B cell (primary cell): ENCODE results near the gene RERE. TPM values are rescaled to one million over a fixed set of nuclear protein-coding genes. Genes with fewer than 3 reads are reported as not detected.

ENCODE experiments used
- ATAC-seq: fragments of 200-7000 bp; cut with Tn5 transposase; one replicate; pipeline ENCODE4 v1.10.0; 2021; ENCODE audit warnings: low read depth, mild to moderate bottlenecking, moderate number of reproducible peaks, moderate library complexity
- CTCF ChIA-PET: fragments of 350-600 bp; sonication (Branson Sonifier 250); formaldehyde crosslinking; loops from one replicate; lab custom pipeline; 2021; ENCODE audit warnings: antibody characterized with exemption, inconsistent platforms; lab: Charles Lee
- POLR2A ChIA-PET: fragments of 350-600 bp; sonication (Branson Sonifier 250); formaldehyde crosslinking; loops from one replicate; lab custom pipeline; 2021; ENCODE audit warnings: antibody characterized with exemption; lab: Charles Lee
- DNase-seq: peaks from one replicate; pipeline ENCODE4 v3.0.0; 2013
- H2AFZ ChIP-seq: 2 replicates; pipeline ENCODE4 v1.6.1; 2012; ENCODE audit warnings: mild to moderate bottlenecking, low read depth, low read length; ENCODE audit not compliant: insufficient read depth, poor library complexity, severe bottlenecking
- H3K27ac ChIP-seq, 2 donors: 1 replicate in 1 of 2; 2 replicates in 1 of 2; pipeline ENCODE4 v1.5.1; 2012 to 2013; ENCODE audit warnings: low read length in 2 of 2, mild to moderate bottlenecking in 2 of 2, moderate library complexity in 1 of 2
- H3K27me3 ChIP-seq, 4 experiments: fragments of 200-600 bp in 1 of 4; sonication (generic) in 1 of 4; replicated peaks in 1 of 4; 1 replicate in 2 of 4; 2 replicates in 2 of 4; pipeline versions ENCODE4 v1.6.1 to v1.7.0; 2013 to 2016; ENCODE audit warnings: low read length in 3 of 4, mild to moderate bottlenecking in 2 of 4, mixed read lengths in 1 of 4, moderate library complexity in 1 of 4; ENCODE audit not compliant: insufficient read depth in 4 of 4, control insufficient read depth in 3 of 4; ENCODE audit errors: control extremely low read depth in 1 of 4
- H3K36me3 ChIP-seq, 2 experiments: replicated peaks in 1 of 2; 1 replicate in 1 of 2; 2 replicates in 1 of 2; pipeline versions ENCODE4 v1.6.1 to v1.7.1; 2013; ENCODE audit warnings: low read length in 1 of 2; ENCODE audit not compliant: insufficient read depth in 2 of 2, control insufficient read depth in 1 of 2; ENCODE audit errors: control extremely low read depth in 1 of 2, extremely low read depth in 1 of 2
- H3K4me1 ChIP-seq, 2 donors: fragments of 200-600 bp in 1 of 2; sonication (generic) in 1 of 2; 1 replicate in 1 of 2; 2 replicates in 1 of 2; pipeline versions ENCODE4 v1.5.1 to v1.6.1; 2013 to 2017; ENCODE audit warnings: low read length in 2 of 2; ENCODE audit not compliant: control insufficient read depth in 2 of 2, insufficient read depth in 2 of 2
- H3K4me2 ChIP-seq: replicated peaks from 2 replicates; pipeline ENCODE3; 2012; ENCODE audit warnings: mild to moderate bottlenecking, low read depth, low read length; ENCODE audit not compliant: poor library complexity, severe bottlenecking
- H3K4me3 ChIP-seq, 5 experiments: fragments of 200-600 bp in 1 of 5; sonication (generic) in 1 of 5; 1 replicate in 3 of 5; 2 replicates in 2 of 5; pipeline versions ENCODE4 v1.5.1 to v1.7.0; 2011 to 2016; ENCODE audit warnings: low read length in 4 of 5, mild to moderate bottlenecking in 4 of 5, low read depth in 2 of 5, control low read depth in 1 of 5, moderate library complexity in 1 of 5; ENCODE audit not compliant: insufficient read depth in 1 of 5; ENCODE audit errors: control extremely low read depth in 1 of 5, extremely low read depth in 1 of 5
- H3K79me2 ChIP-seq: fragments of 200-600 bp; sonication (generic); one replicate; pipeline ENCODE4 v1.6.0; 2016; ENCODE audit warnings: low read length; ENCODE audit not compliant: control insufficient read depth, insufficient read depth
- H3K9ac ChIP-seq: fragments of 200-600 bp; sonication (generic); 2 replicates; pipeline ENCODE4 v1.6.1; 2017; ENCODE audit warnings: mild to moderate bottlenecking, low read length, moderate library complexity
- H3K9me3 ChIP-seq, 3 donors: one replicate each; pipeline versions ENCODE4 v1.6.1 to v1.7.1; 2013; ENCODE audit warnings: low read length in 2 of 3; ENCODE audit not compliant: control insufficient read depth in 2 of 3, insufficient read depth in 1 of 3; ENCODE audit errors: control extremely low read depth in 1 of 3
- H4K20me1 ChIP-seq: 2 replicates; pipeline ENCODE4 v1.6.0; 2012; ENCODE audit warnings: mild to moderate bottlenecking, low read length; ENCODE audit not compliant: insufficient read depth, control insufficient read depth, poor library complexity, severe bottlenecking
- H3K27ac Mint-ChIP-seq: one replicate; pipeline ENCODE4 v1.8.0; 2021; ENCODE audit warnings: mixed read lengths
- H3K27me3 Mint-ChIP-seq: one replicate; pipeline ENCODE4 v1.8.0; 2021; ENCODE audit warnings: mixed read lengths
- H3K4me1 Mint-ChIP-seq: one replicate; pipeline ENCODE4 v1.8.0; 2021; ENCODE audit warnings: mixed read lengths
- H3K4me3 Mint-ChIP-seq: one replicate; pipeline ENCODE4 v1.8.0; 2021; ENCODE audit warnings: mixed read lengths
- H3K9me3 Mint-ChIP-seq: one replicate; pipeline ENCODE4 v1.8.0; 2022; ENCODE audit warnings: mixed read lengths; ENCODE audit not compliant: insufficient read depth
- CTCF ChIP-seq: fragments of 200-600 bp; IDR thresholded peaks from one replicate; pipeline ENCODE4 v1.8.0; 2022; ENCODE audit warnings: antibody characterized with exemption, mild to moderate bottlenecking
- EZH2 ChIP-seq: IDR thresholded peaks from 2 replicates; pipeline ENCODE4 v1.6.1; 2012; ENCODE audit warnings: borderline replicate concordance, low read depth, mild to moderate bottlenecking, moderate library complexity, low read length; ENCODE audit not compliant: insufficient read depth, poor library complexity, severe bottlenecking
- WGBS: methylation state at CpG from one replicate; pipeline ENCODE4 v1.1.5; 2013; ENCODE audit warnings: missing lambda C conversion rate; ENCODE audit not compliant: insufficient coverage; 5-methylcytosine and 5-hydroxymethylcytosine counted together
- intact Hi-C: fragments of 100-400 bp; cut with micrococcal nuclease; formaldehyde crosslinking; loops from one replicate; pipeline ENCODE4 v1.10.0; 2022
- polyA plus RNA-seq: library from polyadenylated mRNA; depleted of rRNA; stranded (reverse); fragments of >200 nt; gene quantifications from 2 replicates; pipeline ENCODE4 v1.2.3, GENCODE V29; 2012
- total RNA-seq, 2 donors: library from RNA; stranded (reverse); fragments of 120-200 nt in 1 of 2; gene quantifications; 1 replicate in 1 of 2; 2 replicates in 1 of 2; pipeline versions ENCODE4 v1.2.3 to v1.2.4, GENCODE V29; 2013 to 2022

Gene RERE
- total and polyA plus RNA-seq, 2 donors (not counting 1 experiment from before 2014, with no cell fraction given): 27.3 to 132 TPM

DNA sequence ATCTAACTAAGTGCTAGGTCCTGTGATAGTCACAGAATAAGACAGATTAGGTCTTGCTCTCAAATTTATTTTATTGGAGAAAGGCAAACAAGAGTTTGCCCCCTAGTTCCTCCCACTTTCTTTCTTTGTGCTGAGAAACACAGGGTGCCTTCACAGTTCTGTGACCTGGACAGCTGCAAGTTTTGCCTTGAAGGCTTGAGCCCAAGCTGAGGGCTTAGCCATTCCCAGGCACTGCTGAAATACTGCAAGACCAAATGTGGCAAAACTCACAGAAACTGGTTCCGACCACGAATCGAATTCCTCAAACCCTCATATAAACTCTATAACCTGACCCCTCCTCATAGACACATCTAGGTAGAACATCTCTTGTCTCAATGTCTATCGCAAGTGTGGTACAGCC, 227.9 kb downstream of the RERE start:
- no peaks in the 10 kb centered on the region for H3K27me3 Mint-ChIP-seq
- H3K27ac Mint-ChIP-seq: no peak overlapping the region
- intact Hi-C loops: no loop called here
- TF ChIP-seq EZH2 (no peak), CTCF (no peak)
- peaks cover 41% of the 10 kb centered on the region for H3K79me2 ChIP-seq
- H2AFZ ChIP-seq: no peak overlapping the region
- no peak overlapping the region for H3K27ac ChIP-seq
- 73% methylated on average over 4 of the region's 4 CpGs for WGBS
- H3K9me3 ChIP-seq: peaks cover 0 to 5% (median 0%) of the 10 kb centered on the region in 3 donors
- ATAC-seq (no peak), DNase-seq (no peak)
- no peak overlapping the region for H3K4me3 ChIP-seq
- no peak overlapping the region for H3K4me2 ChIP-seq
- H3K27me3 ChIP-seq: no peaks in the 10 kb centered on the region
- no peak overlapping the region for H3K9ac ChIP-seq
- H3K9me3 Mint-ChIP-seq: no peaks in the 10 kb centered on the region
- H3K4me1 Mint-ChIP-seq: peaks cover 36% of the 10 kb centered on the region
- no peaks in the 10 kb centered on the region for H4K20me1 ChIP-seq
- no peak overlapping the region for H3K4me3 Mint-ChIP-seq
- ChIA-PET CTCF (interaction anchor here (1.3 kb wide), 1 partner anchor 83 kb away, joined by 3 read pairs; no protein-coding TSS in a partner anchor), POLR2A (no interaction called here)
- H3K36me3 ChIP-seq: peaks cover 0 to 8% of the 10 kb centered on the region in 2 experiments
- H3K4me1 ChIP-seq: no peaks in the 10 kb centered on the region

GRCh38 chr1:8587784-8588183, 229.7 kb downstream of the RERE start:
- Histone ChIP-seq H3K9ac (no peak overlapping the region), H3K27me3 (no peaks in the 10 kb centered on the region), H3K9me3 (no peaks in the 10 kb centered on the region), H3K4me3 (no peak overlapping the region), H2AFZ (no peak overlapping the region), H3K36me3 (peaks cover 0 to 9% of the 10 kb centered on the region in 2 experiments), H3K27ac (no peak overlapping the region), H3K4me2 (no peak overlapping the region), H3K79me2 (peaks cover 41% of the 10 kb centered on the region), H3K4me1 (no peaks in the 10 kb centered on the region), H4K20me1 (peaks cover 6% of the 10 kb centered on the region)
- Mint-ChIP-seq H3K9me3 (no peaks in the 10 kb centered on the region), H3K4me1 (peaks cover 35% of the 10 kb centered on the region), H3K27me3 (no peaks in the 10 kb centered on the region), H3K27ac (no peak overlapping the region), H3K4me3 (no peak overlapping the region)
- DNase-seq: no peak
- ATAC-seq: no peak
- TF ChIP-seq EZH2 (no peak), CTCF (no peak)
- CTCF ChIA-PET: interaction anchor here (1.3 to 3.5 kb wide), 2 partner anchors 9 to 27 kb away, joined by 5 to 12 read pairs; no protein-coding TSS in a partner anchor
- intact Hi-C loops: no loop called here
- 63% methylated on average over 3 of the region's 5 CpGs for WGBS
- POLR2A ChIA-PET: no interaction called here
